Hematopoietic multipotent progenitor cell treated with erythropoietin and hydrocortisone succinate and interleukin-3 and kit ligand, for 17 days (in vitro differentiated cells): ENCODE measurements around the gene POU6F1.
A peak's percentile ranks its signal among the peaks of the same experiment; 100 is the strongest.
"Not testable (repeated sequence)": the region's sequence is repeated elsewhere in the genome, so short reads cannot be mapped to it uniquely, and the experiment has no call there.

ENCODE experiments used
- DNase-seq: peaks from one replicate; pipeline ENCODE4 v3.0.0-alpha.2; 2015; ENCODE audit warnings: low spot score

POU6F1 gene

GRCh38 chr12:51229116-51229809 is 11.4 kb upstream of the POU6F1 start:
- no peak for DNase-seq

- no peak for DNase-seq
Observed at GRCh38 chr12:51227962-51228361, 10.1 kb upstream of the POU6F1 start.

DNA sequence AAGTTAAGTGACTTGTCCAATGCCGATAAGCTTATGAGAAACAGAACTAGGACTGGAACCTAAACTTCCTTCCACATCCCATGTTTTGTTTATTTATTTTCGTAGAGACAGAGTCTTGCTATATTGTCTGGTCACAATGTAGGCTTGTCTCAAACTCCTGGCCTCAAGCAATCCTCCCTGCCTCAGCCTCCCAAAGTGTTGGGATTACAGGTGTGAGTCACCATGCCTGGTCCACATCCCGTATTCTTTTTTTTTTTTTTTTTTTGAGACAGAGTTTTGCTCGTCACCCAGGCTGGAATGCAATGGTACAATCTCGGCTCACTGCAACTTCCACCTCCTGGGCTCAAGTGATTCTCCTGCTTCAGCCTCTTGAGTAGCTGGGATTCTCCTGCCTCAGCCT is 9.2 kb upstream of the POU6F1 start:
- not testable (repeated sequence) for DNase-seq

- DNase-seq, result no peak
Observed at GRCh38 chr12:51225771-51226170, 7.9 kb upstream of the POU6F1 start.

- DNase-seq, result no peak
Observed at GRCh38 chr12:51225234-51225633, 7.4 kb upstream of the POU6F1 start.

GRCh38 chr12:51224625-51225024 is 6.8 kb upstream of the POU6F1 start:
- no peak for DNase-seq

- DNase-seq, result no peak
Observed at GRCh38 chr12:51222461-51222860, 4.6 kb upstream of the POU6F1 start.

DNA sequence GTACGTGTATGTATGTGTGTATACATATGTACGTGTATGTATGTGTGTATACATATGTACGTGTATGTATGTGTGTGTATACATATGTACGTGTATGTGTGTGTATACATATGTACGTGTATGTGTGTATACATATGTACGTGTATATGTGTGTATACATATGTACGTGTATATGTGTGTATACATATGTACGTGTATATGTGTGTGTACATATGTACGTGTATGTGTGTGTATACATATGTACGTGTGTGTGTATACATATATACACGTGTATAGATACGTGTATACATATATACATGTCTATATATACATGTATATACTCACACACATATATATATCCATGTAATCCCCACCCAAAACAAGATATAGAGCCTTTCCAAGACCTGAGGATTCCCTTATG is 2.0 kb upstream of the POU6F1 start:
- not testable (repeated sequence) for DNase-seq

DNA sequence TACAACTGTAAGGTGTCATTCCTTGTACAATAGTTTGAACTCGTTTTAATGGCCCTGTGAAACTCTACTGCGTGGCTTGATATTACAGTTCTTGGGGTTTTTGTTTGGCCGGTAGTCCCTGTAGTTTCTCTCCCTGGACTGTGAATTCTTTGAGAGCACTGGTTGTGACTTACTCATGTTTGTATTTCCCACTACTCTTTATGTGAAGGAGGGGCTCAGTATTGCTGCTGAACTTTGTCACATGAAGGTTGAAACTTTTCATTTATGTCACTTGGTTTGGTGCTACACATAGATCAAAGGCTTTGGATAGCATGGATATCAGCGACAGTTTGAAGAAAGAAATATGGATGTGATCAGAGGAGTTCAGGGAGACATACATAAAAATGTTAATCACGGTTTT is 1.5 kb upstream of the POU6F1 start:
- no peak for DNase-seq

- no peak for DNase-seq
Observed at GRCh38 chr12:51218607-51219161, 822 bp upstream of the POU6F1 start.

GRCh38 chr12:51217133-51217967 is 512 bp downstream of the POU6F1 start:
- peak; percentile 50 for DNase-seq

DNA sequence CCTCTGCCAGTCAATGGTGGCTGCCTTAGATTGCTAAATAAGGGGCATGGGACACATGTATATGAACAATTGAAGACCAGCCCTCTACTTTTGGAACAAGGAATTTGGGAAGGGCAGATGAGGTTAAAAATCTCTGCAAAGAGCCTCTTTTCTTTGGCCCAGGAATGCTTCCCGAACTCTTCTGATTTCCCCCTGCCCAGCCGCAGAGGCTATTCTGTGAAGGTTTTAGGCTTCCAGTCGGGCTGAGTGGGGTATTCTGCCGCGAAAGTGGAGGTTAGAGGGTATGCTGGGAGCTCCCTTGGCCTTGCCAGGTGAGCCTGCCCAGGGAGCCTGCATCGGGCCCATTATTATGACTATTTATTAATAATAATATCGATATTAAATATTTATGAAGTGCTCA is 1.2 kb downstream of the POU6F1 start:
- no peak for DNase-seq

DNA sequence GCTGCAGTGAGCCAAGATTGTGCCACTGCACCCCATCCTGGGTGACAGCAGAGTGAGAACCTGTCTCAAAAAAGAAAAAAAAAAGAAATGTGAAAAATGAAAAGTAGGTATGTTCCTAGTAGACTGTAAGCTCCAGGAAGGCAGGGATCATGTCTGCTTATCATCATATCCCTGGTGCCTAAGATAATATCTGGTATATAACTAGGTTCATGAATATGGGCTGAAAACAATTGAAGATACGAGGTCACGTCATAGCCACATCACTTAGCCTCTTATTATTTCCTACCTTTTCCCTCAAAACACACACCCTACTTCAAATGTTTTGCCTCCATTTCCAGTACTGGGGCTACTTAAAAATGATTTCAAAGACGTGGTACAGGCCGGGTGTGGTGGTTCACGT is 3.0 kb downstream of the POU6F1 start:
- no peak for DNase-seq

DNA sequence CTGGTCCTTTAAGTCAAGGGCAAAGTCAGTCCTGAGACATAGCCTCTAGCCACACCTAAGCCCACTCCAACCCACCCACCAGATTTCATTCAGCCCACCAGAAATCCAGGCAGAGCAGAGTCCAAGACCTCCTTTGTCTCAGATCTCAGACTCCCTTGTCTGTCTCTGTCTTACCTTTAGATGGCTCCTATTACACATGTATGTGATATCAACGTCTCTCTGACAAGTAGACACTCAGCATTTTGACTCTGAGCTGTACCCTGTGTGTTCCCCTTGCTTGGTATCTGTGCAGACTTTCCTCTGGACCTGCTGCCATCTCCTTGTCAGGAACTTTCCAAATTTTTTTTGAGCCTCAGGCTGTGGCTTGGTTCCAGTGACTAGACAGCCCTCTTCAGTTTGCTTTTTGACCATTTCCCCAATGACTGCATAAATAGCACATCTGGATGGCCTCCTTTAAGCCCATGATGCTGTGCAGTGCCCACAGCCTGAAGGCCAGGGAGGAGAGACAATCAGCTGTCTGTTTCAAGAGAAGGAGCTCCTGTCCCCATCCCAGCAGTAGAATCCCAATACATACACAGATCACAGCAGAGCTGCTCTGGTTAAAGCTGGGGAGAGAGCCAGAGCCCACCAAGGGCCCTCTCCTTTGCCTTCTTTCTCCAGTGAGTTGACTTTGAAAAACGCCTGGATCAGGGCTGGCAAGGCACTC is 7.0 kb downstream of the POU6F1 start:
- DNase-seq, result no peak

GRCh38 chr12:51209259-51209658 is 8.6 kb downstream of the POU6F1 start:
- DNase-seq, result no peak

DNA sequence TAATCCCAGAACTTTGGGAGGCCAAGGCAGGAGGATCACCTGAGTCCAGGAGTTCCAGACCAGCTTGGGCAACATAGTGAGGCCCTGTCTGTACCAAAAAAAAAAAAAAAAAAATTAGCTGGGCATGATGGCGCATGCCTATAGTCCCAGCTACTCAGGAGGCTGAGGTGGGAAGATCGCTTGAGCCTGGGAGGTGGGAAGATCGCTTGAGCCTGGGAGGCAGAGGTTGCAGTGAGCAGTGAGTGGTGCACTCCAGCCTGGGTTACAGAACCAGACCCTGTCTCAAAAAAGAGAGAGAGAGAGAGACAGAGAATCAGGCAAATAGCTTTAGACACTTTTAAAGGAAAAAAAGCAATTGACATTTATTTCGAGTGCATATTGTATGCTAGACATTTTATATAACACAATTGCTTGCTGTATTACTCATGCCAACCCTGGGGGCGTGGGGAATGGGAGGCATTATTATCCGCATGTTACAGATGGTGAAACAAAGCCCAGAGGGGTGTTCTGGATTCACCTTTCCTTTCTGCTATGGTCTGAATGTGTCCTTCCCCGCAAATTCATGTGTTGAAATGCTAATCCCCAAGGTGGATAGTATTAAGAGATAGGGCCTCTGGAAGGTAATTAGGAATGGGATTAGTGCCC is 9.7 kb downstream of the POU6F1 start:
- DNase-seq, result no peak

- no peak for DNase-seq
Observed at GRCh38 chr12:51205350-51205749, 12.5 kb downstream of the POU6F1 start.

DNA sequence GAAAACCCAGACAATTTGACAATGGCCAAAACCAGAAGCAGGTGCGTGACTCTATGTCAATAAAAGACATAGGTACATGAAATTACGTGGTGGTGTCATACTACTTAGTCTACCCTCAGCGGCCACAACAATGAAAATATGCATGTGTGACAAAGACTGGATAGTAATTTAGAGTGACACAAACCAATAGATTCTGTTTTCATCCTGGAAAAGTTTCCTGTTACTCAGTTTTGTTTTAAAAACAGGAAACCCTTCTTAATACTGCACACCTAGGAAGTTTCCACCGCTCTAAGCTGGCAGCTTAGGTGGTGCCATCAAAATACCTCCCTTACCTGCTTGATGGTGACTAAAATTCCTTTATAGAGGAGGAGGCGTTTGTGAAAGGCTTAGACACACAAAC is 15.1 kb downstream of the POU6F1 start:
- DNase-seq, result no peak

GRCh38 chr12:51200806-51201205 is 17.1 kb downstream of the POU6F1 start:
- DNase-seq, result no peak

- DNase-seq, result no peak
Observed at GRCh38 chr12:51200156-51200555, 17.7 kb downstream of the POU6F1 start.

DNA sequence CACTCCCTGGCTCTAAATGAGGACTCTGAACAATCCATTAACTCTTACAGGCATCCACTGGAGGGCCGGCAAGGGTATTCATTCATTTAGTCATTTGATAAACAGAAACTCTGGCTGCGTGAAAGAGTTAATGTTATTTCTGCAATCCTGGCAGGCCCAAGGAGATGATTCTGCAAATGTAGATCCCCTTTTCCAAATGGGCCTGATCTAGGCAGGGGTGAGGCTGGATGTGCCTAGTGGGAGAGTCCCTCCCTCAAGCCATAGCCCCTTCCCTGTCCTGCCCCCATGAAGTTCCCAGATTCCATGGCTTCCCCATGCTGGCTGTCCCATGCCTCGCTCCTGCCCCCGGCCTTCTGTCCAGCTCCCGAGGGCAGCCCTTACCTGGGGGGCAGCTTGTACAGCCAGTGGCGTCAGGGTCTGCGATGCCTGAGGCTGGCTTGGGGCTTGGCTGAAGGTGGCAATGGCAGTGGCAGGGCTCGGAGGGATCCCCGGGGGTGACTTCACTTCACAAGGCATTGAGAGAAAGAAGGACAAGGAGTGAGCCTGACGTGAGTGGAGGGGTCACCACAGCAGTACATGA is 18.4 kb downstream of the POU6F1 start:
- DNase-seq, result no peak
